CD4-positive, alpha-beta T cell treated with Interleukin-10 for 1 hour (primary cell): Measurements from ENCODE around the gene C1orf115.
"Not testable (repeated sequence)": the region's sequence is repeated elsewhere in the genome, so short reads cannot be mapped to it uniquely, and the experiment has no call there.

Experiments
- DNase-seq: peaks from one replicate; pipeline ENCODE4 v3.0.0-alpha.2; 2020

Gene C1orf115, protein sequence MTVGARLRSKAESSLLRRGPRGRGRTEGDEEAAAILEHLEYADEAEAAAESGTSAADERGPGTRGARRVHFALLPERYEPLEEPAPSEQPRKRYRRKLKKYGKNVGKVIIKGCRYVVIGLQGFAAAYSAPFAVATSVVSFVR

DNA sequence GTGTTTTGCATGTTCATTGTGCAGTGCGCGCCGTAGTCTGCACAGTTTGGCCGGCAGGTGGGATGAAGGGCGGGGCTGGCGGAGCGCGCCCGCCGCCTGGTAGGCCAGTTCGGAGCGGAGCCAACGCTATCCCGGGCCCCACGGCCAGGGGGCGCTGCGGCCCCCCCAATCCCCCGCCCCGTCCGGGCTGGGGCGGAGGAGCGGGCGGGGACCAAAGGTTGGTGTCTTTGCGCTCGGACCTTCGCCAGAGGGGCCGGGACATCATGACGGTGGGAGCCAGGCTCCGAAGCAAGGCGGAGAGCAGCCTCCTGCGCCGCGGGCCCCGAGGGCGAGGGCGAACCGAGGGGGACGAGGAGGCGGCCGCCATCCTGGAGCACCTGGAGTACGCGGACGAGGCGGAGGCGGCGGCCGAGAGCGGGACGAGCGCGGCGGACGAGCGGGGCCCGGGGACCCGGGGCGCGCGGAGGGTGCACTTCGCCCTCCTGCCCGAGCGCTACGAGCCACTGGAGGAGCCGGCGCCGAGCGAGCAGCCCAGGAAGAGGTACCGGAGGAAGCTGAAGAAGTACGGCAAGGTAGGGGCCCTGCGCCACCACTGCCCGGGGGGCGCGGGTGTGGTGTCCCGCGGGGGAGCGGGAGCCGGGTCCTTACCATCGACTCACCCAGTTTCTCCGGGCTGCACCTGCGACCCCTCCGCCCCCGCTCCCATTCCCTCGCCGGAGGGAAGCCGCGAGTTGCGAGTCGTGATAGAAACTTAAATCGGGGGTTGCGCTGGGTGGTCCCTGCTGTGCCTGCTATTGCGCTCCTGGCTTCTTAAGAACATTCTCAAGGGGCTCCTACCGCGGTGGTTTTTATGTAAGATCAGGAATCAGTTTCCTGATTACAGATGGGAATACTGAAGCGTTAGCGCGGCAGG, at the start of gene C1orf115:
C1orf115 (plus strand) TSS at position 224 of the 913 bp plus-strand sequence; CDS start at position 264, 40 bp downstream.
- DNase-seq, result peak; percentile 74

DNA sequence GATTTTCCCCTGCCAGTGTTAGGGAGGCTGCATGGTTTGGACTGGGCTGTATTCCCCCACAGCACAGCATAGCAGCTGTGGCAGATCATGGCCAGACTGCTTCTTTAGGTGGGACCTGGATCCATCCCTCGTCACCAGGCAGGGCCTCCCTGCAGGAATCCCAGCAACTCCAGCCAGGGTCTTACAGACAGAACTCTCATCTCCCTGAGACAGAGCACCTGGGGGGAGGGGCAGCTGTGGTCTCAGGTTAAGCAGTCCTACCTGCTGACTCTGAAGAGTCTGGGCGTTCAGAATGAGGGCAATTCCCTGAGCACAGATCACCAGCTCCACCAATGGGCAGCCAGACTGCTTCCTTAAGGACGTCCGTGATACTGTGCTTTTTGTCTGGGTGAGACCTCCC, 47.9 kb upstream of the C1orf115 start:
- no peak for DNase-seq

DNA sequence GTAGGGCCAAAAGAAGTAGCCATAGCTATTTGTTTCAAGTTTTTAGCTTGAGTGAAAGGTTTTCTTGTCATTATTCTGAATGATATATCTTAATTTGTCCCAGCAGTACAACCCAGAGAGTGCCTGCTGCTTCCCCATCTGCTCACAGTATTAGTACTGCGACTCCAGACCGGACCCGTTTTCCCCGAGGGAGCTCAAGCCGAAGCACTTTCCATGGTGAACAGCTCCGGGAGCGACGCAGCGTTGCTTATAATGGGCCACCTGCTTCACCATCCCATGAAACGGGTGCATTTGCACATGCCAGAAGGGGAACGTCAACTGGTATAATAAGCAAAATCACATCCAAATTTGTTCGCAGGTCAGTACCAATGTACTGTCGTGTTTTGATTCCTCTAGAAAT, 37.2 kb upstream of the C1orf115 start:
- DNase-seq, result no peak

DNA sequence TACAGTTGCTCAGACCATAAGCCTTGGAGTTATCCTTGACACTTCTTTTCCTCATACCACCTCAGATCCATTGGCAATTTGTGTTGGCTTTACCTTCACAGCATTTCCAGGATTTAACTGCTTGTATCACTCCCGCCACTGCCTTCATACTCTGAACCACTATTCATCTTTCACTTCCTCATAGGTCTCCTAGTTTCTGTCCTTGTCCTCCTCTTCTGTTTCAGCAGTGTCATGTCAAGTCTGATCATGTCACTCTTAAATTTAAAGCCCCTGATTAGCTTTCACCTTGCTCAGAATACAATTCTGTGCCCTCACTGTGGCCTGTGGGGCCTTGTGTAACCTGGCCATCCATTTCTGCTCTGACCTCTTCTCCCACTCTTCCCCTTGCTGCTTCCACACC, 34.7 kb upstream of the C1orf115 start:
- no peak for DNase-seq

DNA sequence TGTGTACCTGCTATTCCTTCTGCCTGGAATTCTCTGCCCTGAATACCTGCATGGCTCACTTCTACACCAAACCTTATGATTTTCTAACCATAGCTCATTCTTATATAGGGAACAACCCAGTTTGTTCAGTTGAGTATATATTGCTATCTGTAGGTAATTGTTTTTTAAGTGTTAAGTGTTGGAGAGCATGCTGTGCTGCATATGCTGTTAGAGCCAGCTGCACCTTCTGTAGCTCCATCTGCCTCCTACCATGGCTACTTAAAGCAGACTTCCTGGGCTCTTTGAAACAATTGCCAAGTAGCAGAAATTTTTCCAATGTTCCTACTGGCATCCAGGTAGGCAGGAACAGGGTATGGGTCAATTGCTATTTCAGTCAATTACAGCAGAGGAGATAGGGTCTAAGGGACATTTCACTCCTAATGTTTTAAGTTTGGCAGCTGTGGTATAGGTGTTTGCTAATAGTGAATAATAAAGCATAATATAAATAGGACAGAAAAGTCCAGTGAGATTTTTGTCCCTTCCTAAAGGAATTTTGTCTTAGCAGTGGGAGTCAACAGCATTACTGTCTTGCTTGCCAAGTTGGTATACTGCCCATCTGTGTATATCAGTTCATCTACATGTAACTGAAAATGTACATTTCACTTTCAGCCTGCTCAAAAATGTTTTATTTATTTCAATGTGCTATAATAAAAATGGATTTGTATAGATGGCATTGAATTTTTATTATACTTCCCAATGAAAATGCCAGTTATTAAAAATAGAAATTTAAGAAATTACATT, 34.0 kb upstream of the C1orf115 start:
- no peak for DNase-seq

DNA sequence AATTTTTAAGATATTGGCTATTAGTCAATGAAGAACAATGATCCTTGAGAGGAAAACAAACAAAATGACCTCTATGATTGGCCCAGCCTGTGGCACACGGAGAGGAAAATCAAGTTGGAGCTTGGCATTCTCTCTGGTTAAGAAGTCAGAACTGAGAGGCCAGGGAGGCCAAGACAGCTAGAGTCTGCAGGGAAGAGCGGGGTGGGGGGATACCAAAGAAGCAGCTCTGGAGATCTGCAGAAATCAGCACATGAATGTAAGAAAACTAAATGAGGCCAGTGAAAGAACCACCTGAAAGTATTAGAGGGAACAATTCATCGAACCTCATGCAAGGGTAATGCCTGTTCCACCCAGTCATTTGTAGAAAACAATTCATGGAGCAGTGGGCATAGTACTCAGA, 23.8 kb upstream of the C1orf115 start:
- DNase-seq, result no peak

DNA sequence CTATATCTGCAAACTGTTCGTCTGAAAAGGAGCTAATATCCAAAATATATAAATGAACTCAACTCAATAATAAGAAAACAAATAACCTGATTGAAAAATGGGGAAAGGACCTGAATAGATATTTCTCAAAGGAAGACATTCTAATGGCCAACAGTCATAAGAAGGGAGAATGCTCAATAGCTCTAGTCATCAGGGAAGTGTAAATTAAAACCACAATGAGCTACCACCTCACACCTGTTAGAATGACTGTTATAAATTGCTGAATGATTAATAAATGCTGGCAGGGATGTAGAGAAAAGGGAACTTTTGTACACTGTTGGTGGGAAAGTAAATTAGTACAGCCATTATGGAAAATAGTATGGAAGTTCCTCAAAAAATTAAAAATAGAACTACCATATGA, 21.2 kb upstream of the C1orf115 start:
- no peak for DNase-seq

DNA sequence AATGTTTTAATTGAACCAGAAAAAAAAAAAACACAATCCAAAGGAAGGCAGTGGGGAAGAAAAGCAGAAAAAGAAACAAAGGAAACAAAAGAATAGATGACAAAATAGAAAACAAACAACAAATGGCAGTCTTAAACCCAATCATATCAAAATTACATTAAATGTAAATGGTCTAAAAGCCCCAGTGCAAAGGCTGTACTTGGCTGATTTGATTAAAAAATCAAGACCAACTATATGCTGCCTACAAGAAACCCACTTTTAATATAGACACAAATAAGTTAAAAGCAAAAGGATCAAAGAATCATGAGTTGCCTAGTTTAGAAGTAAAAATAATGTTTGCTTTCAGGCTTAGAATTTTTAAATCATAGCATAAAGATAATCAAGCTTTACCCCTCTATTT, 19.8 kb upstream of the C1orf115 start:
- no peak for DNase-seq

DNA sequence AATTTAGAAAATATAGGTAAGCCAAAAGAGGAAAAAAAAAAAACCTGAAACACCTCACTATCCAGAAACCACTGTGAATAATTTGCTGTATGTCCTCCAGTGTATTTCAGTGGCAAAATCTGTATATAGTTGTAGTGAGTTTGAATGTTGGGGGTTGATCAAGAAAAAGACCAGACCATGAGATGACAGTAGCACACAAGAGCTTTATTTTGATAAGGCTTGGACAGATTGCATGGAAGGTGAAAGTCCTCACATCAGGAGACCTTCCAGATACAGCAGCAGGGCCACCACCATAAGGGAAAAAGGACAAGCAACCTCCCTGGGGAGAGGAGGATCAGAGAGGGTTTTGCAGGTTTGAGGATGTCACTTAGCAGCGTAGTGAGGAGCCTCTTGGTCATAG, 16.2 kb upstream of the C1orf115 start:
- DNase-seq, result no peak

DNA sequence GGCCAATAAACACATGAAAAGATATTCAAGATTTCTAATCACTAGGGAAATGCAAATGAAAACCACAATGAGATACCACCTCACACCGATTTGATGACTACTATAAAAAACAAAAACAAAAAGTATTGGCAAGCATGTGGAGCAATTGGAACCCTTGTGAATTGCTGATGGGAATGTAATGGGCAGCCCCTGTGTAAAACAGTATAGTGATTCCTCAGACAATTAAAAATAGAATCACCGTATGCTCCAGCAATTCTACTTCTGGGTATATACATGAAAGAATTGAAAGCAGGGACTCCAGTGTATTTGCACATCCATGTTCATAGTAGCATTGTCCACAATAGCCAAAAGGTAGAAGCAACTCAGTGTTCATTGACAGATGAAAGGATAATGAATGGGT, 12.9 kb upstream of the C1orf115 start:
- no peak for DNase-seq

DNA sequence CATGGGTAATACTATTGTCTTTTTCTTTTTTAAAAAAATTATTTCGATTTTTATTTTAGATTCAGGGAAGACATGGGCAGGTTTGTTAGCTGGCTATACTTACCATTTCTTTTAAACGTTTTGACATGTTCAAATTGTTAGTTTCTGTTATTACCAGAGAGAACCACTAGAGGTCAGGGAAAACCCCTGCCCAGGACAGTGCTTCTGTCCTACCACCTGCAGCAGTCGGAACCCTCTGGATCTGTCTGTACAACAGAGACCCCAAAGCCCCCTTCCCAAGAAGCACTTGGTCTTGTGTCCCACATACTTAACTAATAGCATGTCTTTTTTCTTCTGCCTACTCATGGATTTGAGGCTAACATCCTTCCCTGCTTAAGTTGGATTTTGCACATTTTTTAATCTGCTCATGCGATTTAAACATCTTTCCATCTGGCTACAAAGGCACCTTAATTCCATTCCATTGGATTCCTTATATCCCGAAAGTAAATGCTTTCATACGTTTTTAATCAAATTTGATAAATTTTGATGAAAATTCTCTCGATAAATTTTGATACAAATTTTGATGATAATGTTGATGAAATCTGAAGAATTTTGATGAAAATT, 10.0 kb upstream of the C1orf115 start:
- peak; percentile 42 for DNase-seq

DNA sequence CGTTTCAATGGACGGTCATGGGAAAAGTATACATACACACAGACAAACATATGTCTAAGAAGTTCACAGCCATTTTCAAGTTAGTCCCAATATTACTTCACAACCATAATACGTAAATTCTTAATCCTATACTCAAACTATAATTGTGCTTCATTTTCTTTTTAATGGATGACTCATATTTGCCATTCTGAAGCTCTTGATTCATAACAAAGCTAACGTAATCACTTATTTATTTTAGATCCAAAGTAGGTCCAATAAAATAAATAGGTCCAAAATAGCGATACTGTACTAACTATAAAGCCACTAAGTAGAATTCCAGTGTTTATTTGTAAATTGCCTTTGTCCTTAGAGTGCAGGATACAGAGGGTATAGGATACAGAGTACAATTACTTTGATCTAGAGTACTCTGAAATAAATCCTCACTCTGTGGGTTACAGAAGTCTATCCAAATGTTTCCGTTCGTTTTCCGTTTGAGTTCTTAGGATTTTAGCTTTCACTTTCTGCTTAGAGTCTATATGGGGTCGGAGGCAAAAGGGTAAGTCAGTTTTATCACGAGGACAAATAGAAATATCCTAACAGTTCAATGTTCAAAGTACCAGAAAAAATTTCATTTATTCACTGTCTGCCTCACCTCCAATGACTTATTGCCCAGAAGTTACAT, 8.8 kb upstream of the C1orf115 start:
- DNase-seq, result no peak

DNA sequence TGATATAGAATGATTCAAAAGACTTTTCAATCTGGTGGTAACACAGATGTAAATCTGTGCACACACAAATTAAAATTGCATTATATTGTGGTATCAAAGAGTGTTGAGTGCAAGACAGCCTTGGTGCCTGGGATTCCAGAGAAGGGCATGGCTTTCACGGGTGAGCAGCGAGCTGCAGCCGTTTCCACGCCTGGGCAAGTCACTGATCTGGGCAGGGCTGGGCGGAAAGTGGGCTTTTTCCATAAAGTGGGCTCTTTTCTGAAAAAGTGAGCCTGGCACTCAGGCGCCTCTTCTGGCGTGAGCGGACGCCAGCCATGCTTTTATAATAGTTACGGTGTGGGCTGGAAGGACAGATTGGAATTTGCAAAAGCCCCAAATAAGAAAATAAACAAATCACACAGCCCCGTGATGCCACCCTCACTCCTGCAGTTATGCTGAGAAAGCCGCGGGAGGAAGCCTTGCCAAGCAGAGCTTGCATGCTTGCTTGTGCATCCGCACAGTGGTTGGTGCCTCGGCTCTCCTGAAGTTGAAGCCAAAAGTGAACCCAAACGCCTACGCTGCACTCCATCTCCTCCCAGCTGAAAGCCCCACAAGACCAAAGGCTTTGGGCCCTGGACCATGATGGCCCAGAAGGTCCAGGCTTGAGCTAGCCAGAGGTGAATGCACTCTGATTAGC, 7.1 kb upstream of the C1orf115 start:
- DNase-seq, result no peak

DNA sequence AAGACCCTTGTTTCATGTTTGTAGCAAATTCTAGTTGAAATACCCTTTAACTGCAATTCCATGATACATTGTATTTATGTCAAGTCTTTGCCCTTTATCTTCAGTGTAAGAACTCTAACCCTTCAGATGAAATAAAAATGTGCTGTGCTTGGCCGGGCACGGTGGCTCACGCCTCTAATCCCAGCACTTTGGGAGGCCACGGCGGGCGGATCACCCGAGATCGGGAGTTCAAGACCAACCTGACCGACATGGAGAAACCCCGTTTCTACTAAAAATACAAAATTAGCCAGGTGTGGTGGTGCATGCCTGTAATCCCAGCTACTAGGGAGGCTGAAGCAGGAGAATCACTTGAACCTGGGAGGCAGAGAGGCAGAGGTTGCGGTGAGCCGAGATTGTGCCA, 6.4 kb upstream of the C1orf115 start:
- not testable (repeated sequence) for DNase-seq

DNA sequence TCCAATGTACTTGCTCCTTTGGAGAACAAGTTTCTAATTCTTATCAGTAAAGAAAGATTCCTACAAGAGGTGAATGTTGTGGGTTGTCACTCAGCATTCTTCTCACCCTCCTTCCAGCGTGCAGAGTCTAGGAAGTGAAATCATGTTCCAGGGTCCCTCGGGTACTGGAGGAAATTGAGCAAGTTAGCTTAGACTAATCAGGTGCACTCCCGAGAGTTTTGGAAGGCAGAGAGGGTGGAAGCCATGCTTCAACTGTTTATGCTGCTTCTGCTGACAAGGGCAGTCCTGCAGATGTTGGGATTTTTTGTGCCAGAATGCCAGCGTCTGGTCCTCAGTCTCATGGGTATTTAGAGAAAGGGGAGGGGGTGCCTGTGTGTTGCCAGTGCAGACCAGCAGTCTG, 5.3 kb upstream of the C1orf115 start:
- DNase-seq, result no peak

DNA sequence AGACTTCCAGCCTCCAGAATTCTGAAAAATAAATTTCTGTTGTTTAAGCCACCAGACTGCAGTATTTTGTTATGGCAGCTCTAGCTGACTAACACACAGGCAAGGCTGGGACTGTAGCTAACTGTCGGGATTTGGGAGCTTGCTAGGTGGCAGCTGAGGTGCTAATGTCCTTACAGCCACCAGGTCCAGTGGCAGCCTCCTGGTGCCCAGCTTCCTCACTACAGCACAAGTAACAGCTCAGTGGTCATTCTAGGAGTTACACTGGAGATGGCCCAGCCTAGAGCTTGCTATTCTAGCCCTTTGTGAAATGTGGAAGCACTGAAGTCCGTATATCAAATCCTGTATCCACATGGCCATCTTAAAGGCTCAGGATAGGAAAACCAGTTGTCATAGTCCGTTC, 4.3 kb upstream of the C1orf115 start:
- DNase-seq, result no peak

DNA sequence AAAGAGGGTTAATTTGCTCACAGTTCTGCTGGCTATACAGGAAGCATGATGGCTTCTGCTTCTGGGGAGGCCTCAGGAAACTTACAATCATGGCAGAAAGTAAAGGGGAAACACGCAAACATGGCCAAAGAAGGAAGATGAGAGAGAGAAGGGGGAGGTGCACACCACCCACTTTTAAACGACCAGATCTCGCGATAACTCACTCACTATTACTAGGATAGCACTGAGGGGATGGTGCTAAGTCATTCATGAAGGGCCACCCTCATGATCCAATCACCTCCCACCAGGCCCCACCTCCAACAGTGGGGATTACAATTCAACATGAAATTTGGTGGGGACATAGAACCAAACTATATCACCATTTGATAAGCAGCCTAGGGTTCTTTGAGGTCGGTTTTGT, 2.4 kb upstream of the C1orf115 start:
- DNase-seq, result no peak

DNA sequence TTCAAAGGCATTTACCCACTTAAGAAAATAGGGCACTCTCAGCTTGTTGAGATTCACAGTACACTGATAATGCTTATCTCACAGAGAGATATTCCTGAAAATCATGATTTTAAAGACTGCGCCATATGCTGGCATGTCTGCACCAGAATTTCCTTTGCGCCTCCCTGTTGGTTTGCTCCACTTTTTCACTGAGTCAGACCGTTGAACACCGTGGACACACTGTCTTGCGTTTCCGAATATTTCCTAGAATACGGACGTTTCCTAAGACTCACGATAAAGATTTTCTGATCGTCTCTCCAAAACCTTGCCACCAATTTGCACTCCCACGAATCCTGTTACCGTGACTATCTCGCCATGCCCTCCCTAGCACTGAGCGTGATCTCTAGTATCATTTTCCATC, 497 bp upstream of the C1orf115 start:
- no peak for DNase-seq

DNA sequence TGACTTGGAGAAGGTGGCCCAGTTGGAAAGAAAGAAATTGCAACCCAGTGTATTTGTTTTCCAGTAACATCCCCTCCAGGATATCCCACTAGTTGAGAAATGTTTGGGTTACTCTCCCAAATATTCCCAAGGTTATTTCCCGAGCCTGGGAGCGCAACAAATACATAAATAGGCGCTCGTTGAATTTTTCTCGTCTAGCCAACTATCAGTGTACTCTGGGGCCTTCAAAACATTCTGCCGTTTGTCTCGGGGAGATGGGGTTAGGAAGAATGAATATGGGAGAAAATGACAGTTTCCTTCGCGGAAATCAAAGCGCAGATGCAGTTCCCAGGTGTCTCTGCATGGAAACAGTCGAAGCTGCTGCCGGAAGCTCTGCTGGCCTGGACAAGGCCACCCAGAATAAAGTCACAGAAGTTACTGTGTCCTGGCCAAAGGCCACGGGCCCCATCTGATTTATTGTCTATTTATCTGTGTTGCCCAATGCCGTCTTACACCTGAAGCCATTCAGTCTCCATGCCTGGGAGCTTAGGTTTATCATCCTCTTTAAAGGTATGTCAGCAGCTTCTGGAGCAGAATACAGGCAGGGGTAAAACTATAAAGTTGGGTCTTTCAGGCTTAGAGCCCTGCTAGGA, 1.0 kb downstream of the C1orf115 start:
- DNase-seq, result no peak

DNA sequence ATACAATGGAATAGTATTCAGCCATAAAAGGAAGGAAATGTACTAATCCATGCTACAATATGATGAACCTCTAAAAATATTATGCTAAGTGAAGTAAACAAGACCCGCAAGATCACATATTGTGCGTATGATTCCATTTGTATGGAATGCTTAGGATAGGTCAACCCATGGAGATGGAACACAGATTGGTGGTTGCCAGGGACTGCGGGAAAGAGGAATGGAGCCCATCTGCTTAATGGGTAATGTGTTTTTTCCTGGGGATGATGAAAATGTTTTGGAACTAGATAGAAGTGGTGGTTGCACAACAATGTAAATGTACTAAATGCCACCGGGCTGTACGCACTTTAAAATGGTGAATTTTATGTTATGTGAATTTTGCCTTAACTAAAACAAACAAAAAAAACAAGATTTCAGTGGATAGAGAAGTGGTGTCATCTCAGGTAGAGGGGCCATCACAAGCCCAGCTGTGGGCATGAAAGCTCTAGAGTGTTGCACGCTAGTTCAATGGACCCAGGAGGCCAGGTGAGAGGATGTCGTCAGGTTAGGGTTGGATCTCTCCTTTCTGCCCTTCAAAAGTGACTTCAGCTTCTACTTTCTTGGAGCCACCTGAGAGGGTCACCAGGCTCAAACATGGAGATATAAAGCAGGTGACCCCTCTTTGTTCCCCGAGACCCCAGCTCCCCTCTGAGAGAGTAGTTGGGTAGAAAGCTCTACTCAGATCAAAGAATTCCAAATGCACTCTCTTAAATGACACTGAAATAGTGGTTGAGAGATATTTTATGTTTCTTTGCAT, 2.5 kb downstream of the C1orf115 start:
- no peak for DNase-seq

DNA sequence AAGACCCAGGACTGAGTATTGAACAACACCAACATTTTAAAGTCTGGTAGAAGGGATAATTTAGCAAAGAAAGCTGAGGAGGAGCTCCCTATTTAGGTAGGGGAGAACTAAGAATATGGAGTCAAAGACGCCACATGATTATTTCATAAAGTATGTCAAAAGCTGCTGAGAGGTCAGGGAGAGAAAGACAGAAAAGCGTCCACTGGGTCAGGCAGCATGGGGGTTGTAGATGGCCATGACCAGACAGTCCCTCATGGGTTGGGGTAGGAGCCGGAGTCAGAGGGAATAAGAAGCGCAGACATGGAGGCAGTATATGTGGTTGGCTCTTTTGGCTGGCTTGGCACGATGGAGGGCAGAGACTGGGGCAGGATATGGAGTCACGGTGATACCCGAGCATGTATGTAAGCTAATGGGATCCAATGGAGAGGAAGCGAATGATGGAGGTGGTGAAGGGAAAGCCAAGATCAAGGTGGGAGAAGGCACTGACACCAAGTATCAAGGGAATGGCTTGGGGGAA, 4.8 kb downstream of the C1orf115 start:
- DNase-seq, result no peak
